Activated T-helper 2 cell treated with anti-CD3 and anti-CD28 coated beads, Interferon-gamma antibody, Interleukin-2, Interleukin-4, amounts not matched to agents 10 μg/mL and 5 μg/mL and 100 μg/mL, durations not matched to agents 14 hours and 24 hours and 36 hours (primary cell): ENCODE results near the gene FGD5. TPM values are rescaled to one million over a fixed set of nuclear protein-coding genes. Genes with fewer than 3 reads are reported as not detected.

Source experiments
- DNase-seq: peaks from one replicate; pipeline ENCODE4 v3.0.0; 2021; ENCODE audit warnings: low spot score
- H3K27ac Mint-ChIP-seq: one replicate; pipeline ENCODE4 v1.8.0; 2021; ENCODE audit warnings: mixed read lengths
- H3K27me3 Mint-ChIP-seq: one replicate; pipeline ENCODE4 v1.8.0; 2021; ENCODE audit warnings: low read depth, mixed read lengths
- H3K36me3 Mint-ChIP-seq: one replicate; pipeline ENCODE4 v1.8.0; 2021; ENCODE audit warnings: low read depth, mixed read lengths
- H3K4me1 Mint-ChIP-seq: one replicate; pipeline ENCODE4 v1.8.0; 2021; ENCODE audit warnings: low read depth, mixed read lengths
- H3K4me3 Mint-ChIP-seq: one replicate; pipeline ENCODE4 v1.8.0; 2021; ENCODE audit warnings: low read depth, mild to moderate bottlenecking, moderate library complexity, mixed read lengths
- H3K9me3 Mint-ChIP-seq: one replicate; pipeline ENCODE4 v1.8.0; 2021; ENCODE audit warnings: mixed read lengths
- intact Hi-C: fragments of 100-400 bp; cut with micrococcal nuclease; formaldehyde crosslinking; loops from one replicate; pipeline ENCODE4 v1.15.1; 2023
- total RNA-seq: library from RNA; stranded (reverse); gene quantifications from 2 replicates; pipeline ENCODE4 v1.2.3, GENCODE V29; 2022

FGD5 gene
- total RNA-seq, 1 donor from 2014 or later, result 0.09 TPM

GRCh38 chr3:14844386-14845170 is 25.8 kb downstream of the FGD5 start:
- no peak overlapping the region for H3K4me3 Mint-ChIP-seq
- H3K27ac Mint-ChIP-seq, result no peak overlapping the region
- no peaks in the 10 kb centered on the region for H3K36me3 Mint-ChIP-seq
- intact Hi-C loops, result no loop called here
- no peak for DNase-seq
- H3K9me3 Mint-ChIP-seq, result no peaks in the 10 kb centered on the region
- peaks cover 10% of the 10 kb centered on the region for H3K4me1 Mint-ChIP-seq
- H3K27me3 Mint-ChIP-seq, result peaks cover 5% of the 10 kb centered on the region

- Mint-ChIP-seq H3K4me3 (no peak overlapping the region), H3K4me1 (peaks cover 10% of the 10 kb centered on the region), H3K27me3 (peaks cover 5% of the 10 kb centered on the region), H3K9me3 (no peaks in the 10 kb centered on the region), H3K27ac (no peak overlapping the region), H3K36me3 (no peaks in the 10 kb centered on the region)
- intact Hi-C loops, result no loop called here
- no peak for DNase-seq
Measured at GRCh38 chr3:14845180-14845579, 26.4 kb downstream of the FGD5 start.

- intact Hi-C loops, result no loop called here
- Mint-ChIP-seq H3K27me3 (peaks cover 7% of the 10 kb centered on the region), H3K36me3 (no peaks in the 10 kb centered on the region), H3K4me1 (peaks cover 10% of the 10 kb centered on the region), H3K27ac (no peak overlapping the region), H3K9me3 (no peaks in the 10 kb centered on the region), H3K4me3 (no peak overlapping the region)
- DNase-seq, result no peak
Measured at GRCh38 chr3:14845826-14846225, 27.1 kb downstream of the FGD5 start.

- H3K27ac Mint-ChIP-seq, result no peak overlapping the region
- H3K36me3 Mint-ChIP-seq, result no peaks in the 10 kb centered on the region
- H3K9me3 Mint-ChIP-seq, result no peaks in the 10 kb centered on the region
- intact Hi-C loops, result no loop called here
- H3K4me1 Mint-ChIP-seq, result peaks cover 10% of the 10 kb centered on the region
- DNase-seq, result no peak
- no peak overlapping the region for H3K4me3 Mint-ChIP-seq
- peaks cover 7% of the 10 kb centered on the region for H3K27me3 Mint-ChIP-seq
Measured at GRCh38 chr3:14846226-14846880, 27.6 kb downstream of the FGD5 start.

- Mint-ChIP-seq H3K27ac (no peak overlapping the region), H3K9me3 (no peaks in the 10 kb centered on the region), H3K4me3 (no peak overlapping the region), H3K27me3 (peaks cover 7% of the 10 kb centered on the region), H3K36me3 (no peaks in the 10 kb centered on the region), H3K4me1 (peaks cover 10% of the 10 kb centered on the region)
- DNase-seq, result no peak
- intact Hi-C loops, result no loop called here
Measured at GRCh38 chr3:14847613-14848541, 29.1 kb downstream of the FGD5 start.

GRCh38 chr3:14848906-14849305 is 30.1 kb downstream of the FGD5 start:
- Mint-ChIP-seq H3K4me1 (peaks cover 10% of the 10 kb centered on the region), H3K27me3 (peaks cover 7% of the 10 kb centered on the region), H3K9me3 (no peaks in the 10 kb centered on the region), H3K36me3 (no peaks in the 10 kb centered on the region), H3K27ac (no peak overlapping the region), H3K4me3 (no peak overlapping the region)
- intact Hi-C loops, result no loop called here
- no peak for DNase-seq

- peaks cover 10% of the 10 kb centered on the region for H3K4me1 Mint-ChIP-seq
- no peak for DNase-seq
- intact Hi-C loops, result no loop called here
- H3K9me3 Mint-ChIP-seq, result no peaks in the 10 kb centered on the region
- H3K27me3 Mint-ChIP-seq, result peaks cover 7% of the 10 kb centered on the region
- no peaks in the 10 kb centered on the region for H3K36me3 Mint-ChIP-seq
- H3K27ac Mint-ChIP-seq, result no peak overlapping the region
- no peak overlapping the region for H3K4me3 Mint-ChIP-seq
Measured at GRCh38 chr3:14849638-14850230, 31.0 kb downstream of the FGD5 start.

- DNase-seq, result no peak
- H3K4me1 Mint-ChIP-seq, result peaks cover 10% of the 10 kb centered on the region
- H3K9me3 Mint-ChIP-seq, result no peaks in the 10 kb centered on the region
- peaks cover 15% of the 10 kb centered on the region for H3K27me3 Mint-ChIP-seq
- H3K36me3 Mint-ChIP-seq, result no peaks in the 10 kb centered on the region
- H3K27ac Mint-ChIP-seq, result no peak overlapping the region
- intact Hi-C loops, result no loop called here
- H3K4me3 Mint-ChIP-seq, result no peak overlapping the region
Measured at GRCh38 chr3:14852058-14852594, 33.4 kb downstream of the FGD5 start.

GRCh38 chr3:14852717-14853116 is 34.0 kb downstream of the FGD5 start:
- Mint-ChIP-seq H3K36me3 (no peaks in the 10 kb centered on the region), H3K27me3 (peaks cover 15% of the 10 kb centered on the region), H3K4me3 (no peak overlapping the region), H3K9me3 (no peaks in the 10 kb centered on the region), H3K27ac (no peak overlapping the region), H3K4me1 (peaks cover 7% of the 10 kb centered on the region)
- intact Hi-C loops, result no loop called here
- DNase-seq, result no peak

- no peak for DNase-seq
- H3K36me3 Mint-ChIP-seq, result no peaks in the 10 kb centered on the region
- no peaks in the 10 kb centered on the region for H3K4me1 Mint-ChIP-seq
- H3K9me3 Mint-ChIP-seq, result no peaks in the 10 kb centered on the region
- intact Hi-C loops, result no loop called here
- peaks cover 16% of the 10 kb centered on the region for H3K27me3 Mint-ChIP-seq
- no peak overlapping the region for H3K4me3 Mint-ChIP-seq
- no peak overlapping the region for H3K27ac Mint-ChIP-seq
Measured at GRCh38 chr3:14853271-14853951, 34.6 kb downstream of the FGD5 start.

- intact Hi-C loops, result no loop called here
- no peak overlapping the region for H3K27ac Mint-ChIP-seq
- no peak overlapping the region for H3K4me3 Mint-ChIP-seq
- DNase-seq, result no peak
- H3K27me3 Mint-ChIP-seq, result peaks cover 11% of the 10 kb centered on the region
- no peaks in the 10 kb centered on the region for H3K9me3 Mint-ChIP-seq
- H3K36me3 Mint-ChIP-seq, result no peaks in the 10 kb centered on the region
- no peaks in the 10 kb centered on the region for H3K4me1 Mint-ChIP-seq
Measured at GRCh38 chr3:14857506-14857905, 38.7 kb downstream of the FGD5 start.

- H3K9me3 Mint-ChIP-seq, result no peaks in the 10 kb centered on the region
- no peaks in the 10 kb centered on the region for H3K4me1 Mint-ChIP-seq
- DNase-seq, result no peak
- H3K36me3 Mint-ChIP-seq, result no peaks in the 10 kb centered on the region
- no peak overlapping the region for H3K27ac Mint-ChIP-seq
- intact Hi-C loops, result no loop called here
- H3K27me3 Mint-ChIP-seq, result peaks cover 11% of the 10 kb centered on the region
- H3K4me3 Mint-ChIP-seq, result no peak overlapping the region
Measured at GRCh38 chr3:14858105-14858504, 39.3 kb downstream of the FGD5 start.
